GM18502 (cell line): ENCODE data around the gene ANKRD29.
"Not testable (repeated sequence)": the region's sequence is repeated elsewhere in the genome, so short reads cannot be mapped to it uniquely, and the experiment has no call there.

Source experiments
- ATAC-seq: cut with Tn5 transposase; IDR thresholded peaks from one replicate; pipeline ENCODE4 v1.9.1; 2021; ENCODE audit warnings: mild to moderate bottlenecking; ENCODE audit not compliant: unreplicated experiment, poor library complexity

Gene ANKRD29

GRCh38 chr18:23568281-23569138 is 94.2 kb downstream of the ANKRD29 start:
- no peak for ATAC-seq

DNA sequence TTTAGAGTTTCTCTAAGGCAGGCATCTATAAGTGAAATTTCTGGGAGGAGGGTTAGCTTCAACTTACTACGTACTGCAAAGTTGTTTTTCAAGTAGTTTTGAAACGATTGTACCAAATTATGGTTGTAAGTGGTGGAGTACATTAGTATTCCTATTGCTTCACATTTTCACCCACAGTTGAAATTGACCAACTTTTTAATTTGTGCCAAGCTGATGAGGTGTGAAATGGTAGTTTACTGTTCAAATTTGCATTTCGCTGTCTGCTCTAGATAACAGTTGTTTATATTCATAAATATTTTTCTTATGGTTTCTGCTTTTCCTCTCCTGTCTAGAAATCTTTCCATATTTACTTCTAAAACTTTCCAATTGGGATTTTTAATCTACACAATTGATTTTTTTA is 95.0 kb downstream of the ANKRD29 start:
- no peak for ATAC-seq

DNA sequence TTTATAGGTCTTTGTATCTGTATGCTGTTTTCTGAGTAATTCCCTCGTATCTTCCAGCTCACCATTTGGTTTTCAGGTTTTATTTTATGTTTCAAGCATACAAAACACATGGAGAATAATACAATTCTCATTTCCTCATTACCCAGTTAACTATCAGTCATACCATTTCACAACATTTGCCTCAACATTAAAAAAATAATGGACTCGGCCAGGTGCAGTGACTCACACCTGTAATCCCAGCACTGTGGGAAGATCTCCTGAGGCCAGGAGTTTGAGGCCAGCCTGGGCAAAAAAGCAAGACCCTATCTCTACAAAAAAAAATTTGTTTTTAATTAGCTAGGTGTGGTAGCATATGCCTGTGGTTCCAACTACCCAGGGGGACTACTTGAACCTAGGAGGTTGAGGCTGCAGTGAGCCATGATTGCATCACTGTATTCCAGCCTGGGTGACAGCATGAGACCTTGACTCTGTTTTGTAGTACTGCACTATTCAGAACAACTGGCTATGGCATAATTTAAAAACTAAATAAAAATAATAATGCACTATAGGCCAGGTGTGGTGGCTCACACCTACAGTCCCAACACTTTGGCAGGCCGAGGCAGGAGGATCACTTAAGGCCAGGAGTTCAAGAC is 96.7 kb downstream of the ANKRD29 start:
- ATAC-seq: no peak

DNA sequence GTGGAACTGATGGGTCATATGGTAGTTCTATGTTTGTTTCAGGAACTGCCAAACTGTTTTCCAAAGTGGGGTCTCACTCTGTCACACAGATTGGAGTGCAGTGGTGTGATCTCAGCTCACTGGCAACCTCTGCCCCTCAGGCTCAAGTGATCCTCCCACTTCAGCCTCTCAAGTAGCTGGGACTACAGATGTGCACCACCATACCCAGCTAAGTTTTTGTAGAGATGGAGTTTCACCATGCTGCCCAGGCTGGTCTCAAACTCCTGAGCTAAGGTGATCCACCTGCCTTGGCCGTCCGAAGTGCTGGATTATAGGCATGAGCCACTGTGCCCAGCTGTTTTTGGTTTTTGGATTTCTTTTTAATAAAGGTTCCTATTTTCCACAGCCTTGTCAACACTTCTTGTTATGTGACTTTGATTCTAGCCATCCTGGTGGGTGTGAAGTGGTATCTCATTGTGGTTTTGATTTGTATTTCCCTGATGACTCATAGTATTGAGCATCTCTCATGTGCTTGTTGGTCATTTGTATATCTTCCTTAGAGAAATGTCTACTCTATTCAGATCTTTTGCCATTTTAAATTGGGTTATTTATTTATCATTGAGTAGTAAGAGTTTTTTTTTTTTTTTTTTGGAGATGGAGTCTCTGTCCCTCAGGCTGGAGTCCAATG is 99.2 kb downstream of the ANKRD29 start:
- ATAC-seq: no peak

GRCh38 chr18:23560186-23560585 is 102.5 kb downstream of the ANKRD29 start:
- ATAC-seq: no peak

DNA sequence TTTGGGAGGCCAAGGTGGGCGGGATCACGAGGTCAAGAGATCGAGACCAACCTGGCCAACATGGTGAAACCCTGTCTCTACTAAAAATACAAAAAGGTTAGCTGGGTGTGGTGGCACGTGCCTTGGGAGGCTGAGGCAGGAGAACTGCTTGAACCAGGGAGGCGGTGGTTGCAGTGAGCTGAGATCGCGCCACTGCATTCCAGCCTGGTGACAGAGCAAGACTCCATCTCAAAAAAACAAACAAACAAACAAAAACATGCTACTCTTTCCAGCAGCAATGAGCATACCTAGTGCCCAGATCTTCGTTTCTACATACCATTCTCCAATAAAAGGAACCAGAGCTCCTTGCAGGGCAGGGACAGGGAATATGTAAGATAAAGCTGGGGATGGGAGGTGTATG is 105.2 kb downstream of the ANKRD29 start:
- ATAC-seq: not testable (repeated sequence)

GRCh38 chr18:23556145-23556780 is 106.4 kb downstream of the ANKRD29 start:
- no peak for ATAC-seq

DNA sequence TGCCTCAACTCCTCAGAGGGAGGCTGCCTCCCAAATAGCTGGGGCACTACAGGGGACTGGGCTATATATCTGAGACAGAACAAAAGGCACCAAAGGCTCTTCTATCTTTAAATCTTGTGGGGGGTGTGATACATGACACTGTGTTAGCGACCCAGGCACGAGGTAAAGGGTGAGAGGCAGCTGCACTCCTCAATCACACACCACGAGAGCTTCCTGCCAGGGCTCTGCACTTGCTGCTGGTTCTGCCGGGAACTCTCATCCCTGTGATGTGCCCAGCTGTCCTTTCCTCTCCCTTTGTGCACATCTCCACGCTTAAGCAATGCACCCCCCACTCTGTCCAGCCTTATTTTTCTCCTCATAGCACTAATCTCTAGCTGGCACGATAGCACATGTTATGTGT is 108.8 kb downstream of the ANKRD29 start:
- ATAC-seq: no peak

GRCh38 chr18:23552505-23552904 is 110.2 kb downstream of the ANKRD29 start:
- no peak for ATAC-seq

DNA sequence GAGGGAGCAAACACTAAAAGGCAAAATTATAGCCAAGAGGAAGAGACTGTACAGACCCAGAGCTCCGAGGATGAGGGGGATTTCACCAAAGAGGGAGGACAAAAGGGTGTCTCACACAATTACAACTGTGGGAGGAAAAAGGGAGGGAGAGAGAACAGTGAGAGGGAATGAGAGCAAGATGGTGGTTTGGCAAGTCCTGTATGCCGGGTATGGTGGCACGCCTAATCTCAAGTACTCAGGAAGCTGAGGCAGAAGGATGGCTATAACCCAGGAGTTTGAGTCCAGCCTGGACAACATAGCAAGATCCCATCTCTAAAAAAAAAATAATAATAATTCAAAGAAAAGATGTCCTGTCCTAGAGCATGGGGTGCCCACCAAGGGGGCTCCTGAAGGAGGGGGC is 110.7 kb downstream of the ANKRD29 start:
- ATAC-seq: no peak

GRCh38 chr18:23550898-23551297 is 111.8 kb downstream of the ANKRD29 start:
- ATAC-seq: no peak
